DOHH2 (cell line): Measurements from ENCODE around the gene ZNF532.

Source experiments
- H3F3A ChIP-seq: fragments of 200-600 bp; sonication (generic), shearing (Covaris generic); 2 replicates; pipeline ENCODE4 v1.6.0; 2016; ENCODE audit warnings: antibody characterized with exemption, mild to moderate bottlenecking; ENCODE audit not compliant: control insufficient read depth, insufficient read depth
- H3K27ac ChIP-seq: fragments of 200-600 bp; sonication (generic); 2 replicates; pipeline ENCODE4 v1.5.1; 2014; ENCODE audit warnings: low read depth, mild to moderate bottlenecking, low read length, moderate library complexity
- H3K27me3 ChIP-seq: fragments of 200-600 bp; sonication (generic); 2 replicates; pipeline ENCODE4 v1.6.1; 2014; ENCODE audit warnings: mild to moderate bottlenecking, low read length, mixed read lengths; ENCODE audit not compliant: control insufficient read depth
- H3K36me3 ChIP-seq: fragments of 200-600 bp; sonication (generic); 2 replicates; pipeline ENCODE4 v1.6.1; 2014; ENCODE audit warnings: mild to moderate bottlenecking, low read length, moderate library complexity, mixed read lengths; ENCODE audit not compliant: control insufficient read depth
- H3K4me1 ChIP-seq: fragments of 200-600 bp; sonication (generic); 2 replicates; pipeline ENCODE4 v1.6.1; 2014; ENCODE audit warnings: mild to moderate bottlenecking, low read length, mixed read lengths; ENCODE audit not compliant: control insufficient read depth
- H3K4me2 ChIP-seq: fragments of 200-600 bp; sonication (generic); 2 replicates; pipeline ENCODE4 v1.6.0; 2014; ENCODE audit warnings: mild to moderate bottlenecking, low read length, moderate library complexity
- H3K4me3 ChIP-seq: fragments of 200-600 bp; sonication (generic); 2 replicates; pipeline ENCODE4 v1.5.1; 2014; ENCODE audit warnings: mild to moderate bottlenecking, low read length, mixed read lengths
- H3K79me2 ChIP-seq: fragments of 200-600 bp; sonication (generic); 2 replicates; pipeline ENCODE4 v1.6.1; 2014; ENCODE audit warnings: mild to moderate bottlenecking, low read length, mixed read lengths; ENCODE audit not compliant: control insufficient read depth
- H3K9me2 ChIP-seq: fragments of 200-600 bp; sonication (generic); replicated peaks from 2 replicates; pipeline ENCODE4 v1.6.1; 2014; ENCODE audit warnings: mild to moderate bottlenecking, low read length, mixed read lengths; ENCODE audit not compliant: control insufficient read depth
- H3K9me3 ChIP-seq: fragments of 200-600 bp; sonication (generic); 2 replicates; pipeline ENCODE4 v1.6.1; 2014; ENCODE audit warnings: antibody characterized with exemption, low read length, mixed read lengths; ENCODE audit not compliant: control insufficient read depth, insufficient read depth
- H4K20me1 ChIP-seq: fragments of 200-600 bp; sonication (generic); 2 replicates; pipeline ENCODE4 v1.6.0; 2014; ENCODE audit warnings: low read depth, mild to moderate bottlenecking, antibody characterized with exemption, low read length, moderate library complexity; ENCODE audit not compliant: control insufficient read depth, insufficient read depth
- EZH2phosphoT487 ChIP-seq: fragments of 200-600 bp; sonication (generic); IDR thresholded peaks from 2 replicates; pipeline ENCODE4 v1.6.1; 2017; ENCODE audit warnings: borderline replicate concordance, mild to moderate bottlenecking, antibody characterized with exemption, low read length, moderate library complexity, mixed read lengths
- TF ChIP-seq, protein P1 (sequence below): fragments of 200-600 bp; sonication (generic); IDR thresholded peaks from one replicate; pipeline ENCODE4 v1.5.1; 2014; ENCODE audit warnings: antibody characterized with exemption, mild to moderate bottlenecking, low read depth, low read length; ENCODE audit not compliant: poor library complexity, severe bottlenecking

ZNF532 gene

DNA sequence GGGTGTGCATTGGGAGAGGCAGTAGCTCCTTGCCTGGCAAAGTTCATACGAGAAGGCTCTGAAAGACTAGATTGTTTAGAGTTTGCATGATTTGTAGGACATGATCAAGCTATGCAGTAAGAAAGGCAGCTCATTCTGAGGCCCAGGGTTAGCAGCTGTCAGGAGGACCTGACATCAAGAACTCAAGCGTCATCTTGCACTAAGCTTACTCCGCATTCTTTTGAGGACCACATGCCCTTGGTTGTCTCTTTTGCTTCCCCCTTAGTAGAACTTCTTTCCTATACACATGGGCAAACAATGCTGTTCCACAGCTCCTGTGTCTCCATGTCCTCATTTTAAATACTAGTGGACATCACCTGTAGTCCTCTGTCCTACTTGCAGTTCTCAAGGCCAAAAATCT is 14.0 kb downstream of the ZNF532 start:
- Histone ChIP-seq H3K36me3 (peaks cover 92% of the 10 kb centered on the region), H3K9me3 (no peaks in the 10 kb centered on the region), H3K27ac (no peak overlapping the region), H3K27me3 (no peaks in the 10 kb centered on the region), H3K79me2 (peaks cover 92% of the 10 kb centered on the region), H4K20me1 (peaks cover 16% of the 10 kb centered on the region; the same call in 1 of the 2 replicates), H3K4me2 (no peak overlapping the region), H3K9me2 (no peaks in the 10 kb centered on the region), H3F3A (no peaks in the 10 kb centered on the region), H3K4me1 (peaks cover 31% of the 10 kb centered on the region), H3K4me3 (no peak overlapping the region)
- TF ChIP-seq, protein P1, sequence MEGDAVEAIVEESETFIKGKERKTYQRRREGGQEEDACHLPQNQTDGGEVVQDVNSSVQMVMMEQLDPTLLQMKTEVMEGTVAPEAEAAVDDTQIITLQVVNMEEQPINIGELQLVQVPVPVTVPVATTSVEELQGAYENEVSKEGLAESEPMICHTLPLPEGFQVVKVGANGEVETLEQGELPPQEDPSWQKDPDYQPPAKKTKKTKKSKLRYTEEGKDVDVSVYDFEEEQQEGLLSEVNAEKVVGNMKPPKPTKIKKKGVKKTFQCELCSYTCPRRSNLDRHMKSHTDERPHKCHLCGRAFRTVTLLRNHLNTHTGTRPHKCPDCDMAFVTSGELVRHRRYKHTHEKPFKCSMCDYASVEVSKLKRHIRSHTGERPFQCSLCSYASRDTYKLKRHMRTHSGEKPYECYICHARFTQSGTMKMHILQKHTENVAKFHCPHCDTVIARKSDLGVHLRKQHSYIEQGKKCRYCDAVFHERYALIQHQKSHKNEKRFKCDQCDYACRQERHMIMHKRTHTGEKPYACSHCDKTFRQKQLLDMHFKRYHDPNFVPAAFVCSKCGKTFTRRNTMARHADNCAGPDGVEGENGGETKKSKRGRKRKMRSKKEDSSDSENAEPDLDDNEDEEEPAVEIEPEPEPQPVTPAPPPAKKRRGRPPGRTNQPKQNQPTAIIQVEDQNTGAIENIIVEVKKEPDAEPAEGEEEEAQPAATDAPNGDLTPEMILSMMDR = no peak
- TF ChIP-seq EZH2phosphoT487 = no peak

DNA sequence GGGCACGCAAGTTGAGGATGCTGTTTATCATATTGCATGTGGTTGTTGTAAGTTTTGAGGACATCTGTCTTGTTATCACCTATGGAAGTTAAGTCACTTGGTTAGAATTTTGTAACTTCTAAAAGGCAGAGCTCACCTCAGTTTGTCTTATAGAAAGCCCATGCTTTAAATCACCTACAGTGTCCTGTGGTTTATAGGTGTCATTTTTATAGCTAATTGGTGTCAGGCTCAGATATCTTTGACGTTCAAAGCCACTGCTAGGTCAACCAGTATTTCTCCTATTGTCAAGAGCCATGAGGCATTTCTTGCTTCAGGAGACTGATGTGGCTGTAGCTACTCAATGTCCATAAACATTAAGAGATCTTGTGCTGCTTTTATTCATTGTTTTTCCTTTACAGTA is 16.8 kb downstream of the ZNF532 start:
- no peak for TF ChIP-seq EZH2phosphoT487
- TF ChIP-seq, protein P1 = no peak
- Histone ChIP-seq H3K79me2 (peaks cover 83% of the 10 kb centered on the region), H3K4me2 (no peak overlapping the region)

DNA sequence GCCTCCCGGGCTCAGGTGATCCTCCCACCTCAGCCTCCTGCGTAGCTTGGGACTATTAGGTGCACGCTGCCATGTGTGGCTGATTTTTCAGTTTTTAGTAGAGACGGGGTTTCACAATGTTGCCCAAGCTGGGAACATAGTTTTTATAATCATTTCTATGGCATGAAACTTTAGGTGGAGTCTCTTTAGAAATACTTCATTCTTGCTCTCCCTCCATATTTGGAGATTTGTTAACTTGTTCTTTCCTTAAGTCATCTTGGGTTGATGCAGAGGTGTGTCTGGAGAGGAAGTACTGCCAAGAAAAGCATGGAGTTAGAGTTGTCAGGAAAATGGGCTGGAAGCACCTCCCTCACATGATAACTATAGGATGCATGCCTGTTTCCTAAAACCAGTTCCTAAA is 17.4 kb downstream of the ZNF532 start:
- Histone ChIP-seq H3K4me2 (no peak overlapping the region), H3K27ac (no peak overlapping the region), H3K9me3 (no peaks in the 10 kb centered on the region), H3K9me2 (no peaks in the 10 kb centered on the region), H3K36me3 (peaks cover 84% of the 10 kb centered on the region), H3K4me3 (no peak overlapping the region), H4K20me1 (peaks cover 16% of the 10 kb centered on the region; the same call in 1 of the 2 replicates), H3K4me1 (peaks cover 33% of the 10 kb centered on the region), H3K79me2 (peaks cover 83% of the 10 kb centered on the region), H3K27me3 (no peaks in the 10 kb centered on the region), H3F3A (peaks cover 5% of the 10 kb centered on the region; the same call in 1 of the 2 replicates)
- TF ChIP-seq, protein P1 = no peak
- TF ChIP-seq EZH2phosphoT487 = no peak

More for the DNA sequence above, 16.8 kb downstream of the ZNF532 start:
- peaks cover 84% of the 10 kb centered on the region for H3K36me3 ChIP-seq
- no peak overlapping the region for H3K4me3 ChIP-seq
- no peak overlapping the region for H3K27ac ChIP-seq
- H3F3A ChIP-seq = 0 out of 2 replicates have a peak, but pooled peaks cover 3% of the 10 kb centered on the region
- H3K4me1 ChIP-seq = peaks cover 27% of the 10 kb centered on the region
- peaks cover 16% of the 10 kb centered on the region; the same call in 1 of the 2 replicates for H4K20me1 ChIP-seq
- no peaks in the 10 kb centered on the region for H3K9me2 ChIP-seq
- no peaks in the 10 kb centered on the region for H3K27me3 ChIP-seq
- H3K9me3 ChIP-seq = no peaks in the 10 kb centered on the region
